Activated effector memory CD4-positive, alpha-beta T cell treated with Interleukin-2 at 50 U/mL for 16 hours (primary cell): ENCODE results near the gene SLPI.

Source experiments
- DNase-seq: peaks from one replicate; pipeline ENCODE4 v3.0.0-alpha.2; 2020

Gene SLPI

GRCh38 chr20:45269754-45270270, 15.4 kb upstream of the SLPI start:
- no peak for DNase-seq

GRCh38 chr20:45269056-45269455, 14.7 kb upstream of the SLPI start:
- DNase-seq: no peak

GRCh38 chr20:45268531-45268930, 14.2 kb upstream of the SLPI start:
- DNase-seq: no peak

- DNase-seq: no peak
Measured at GRCh38 chr20:45266977-45267376, 12.6 kb upstream of the SLPI start.

GRCh38 chr20:45263556-45264266, 9.3 kb upstream of the SLPI start:
- DNase-seq: no peak

GRCh38 chr20:45258664-45259063, 4.3 kb upstream of the SLPI start:
- no peak for DNase-seq

- no peak for DNase-seq
Measured at GRCh38 chr20:45258259-45258658, 3.9 kb upstream of the SLPI start.

- no peak for DNase-seq
Measured at GRCh38 chr20:45257711-45258110, 3.3 kb upstream of the SLPI start.

- no peak for DNase-seq
Measured at GRCh38 chr20:45257161-45257560, 2.8 kb upstream of the SLPI start.

- DNase-seq: no peak
Measured at GRCh38 chr20:45253261-45253660, 1.1 kb downstream of the SLPI start.

GRCh38 chr20:45251884-45252560, 2.3 kb downstream of the SLPI start:
- no peak for DNase-seq

GRCh38 chr20:45248609-45249008, 5.8 kb downstream of the SLPI start:
- DNase-seq: no peak

- DNase-seq: no peak
Measured at GRCh38 chr20:45247865-45248264, 6.5 kb downstream of the SLPI start.

GRCh38 chr20:45246109-45246508, 8.3 kb downstream of the SLPI start:
- DNase-seq: no peak

GRCh38 chr20:45238139-45238538, 16.2 kb downstream of the SLPI start:
- no peak for DNase-seq

GRCh38 chr20:45235995-45236394, 18.4 kb downstream of the SLPI start:
- no peak for DNase-seq

GRCh38 chr20:45230631-45231030, 23.7 kb downstream of the SLPI start:
- no peak for DNase-seq

GRCh38 chr20:45229264-45230056, 24.9 kb downstream of the SLPI start:
- no peak for DNase-seq

- DNase-seq: no peak
Measured at GRCh38 chr20:45226287-45226686, 28.1 kb downstream of the SLPI start.

GRCh38 chr20:45223136-45223535, 31.2 kb downstream of the SLPI start:
- DNase-seq: no peak

GRCh38 chr20:45221076-45221475, 33.3 kb downstream of the SLPI start, which contains the start of gene SEMG2:
SEMG2 (plus strand) TSS chr20:45221373; CDS start chr20:45221390, 17 bp downstream.
- DNase-seq: no peak

GRCh38 chr20:45218636-45219035, 35.7 kb downstream of the SLPI start:
- DNase-seq: no peak

- DNase-seq: no peak
Measured at GRCh38 chr20:45218124-45218523, 36.2 kb downstream of the SLPI start.

- DNase-seq: no peak
Measured at GRCh38 chr20:45212836-45213235, 41.5 kb downstream of the SLPI start.
